ENCODE measurements around the gene SPOCK1.

The SPOCK1 gene

DNA sequence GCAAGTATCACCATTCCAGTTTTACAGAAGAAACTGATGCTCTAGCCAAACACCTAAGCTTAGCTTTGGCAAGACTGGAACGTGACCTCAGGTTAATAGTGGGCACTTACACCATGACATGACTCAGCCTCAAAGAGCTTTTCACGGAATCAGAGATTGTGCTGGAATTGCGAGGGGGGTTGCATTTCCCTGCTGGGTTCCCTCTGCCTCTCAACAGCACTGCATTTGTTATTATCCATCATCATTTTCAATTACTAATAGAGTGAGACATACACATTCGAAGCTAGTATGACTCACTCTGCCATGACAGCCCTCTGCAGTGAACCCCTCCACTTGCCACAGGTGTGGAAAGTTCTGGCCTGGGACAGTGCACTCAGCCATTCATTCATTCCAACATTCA is 8.0 kb downstream of the SPOCK1 start:
- DNase-seq = no peak

DNA sequence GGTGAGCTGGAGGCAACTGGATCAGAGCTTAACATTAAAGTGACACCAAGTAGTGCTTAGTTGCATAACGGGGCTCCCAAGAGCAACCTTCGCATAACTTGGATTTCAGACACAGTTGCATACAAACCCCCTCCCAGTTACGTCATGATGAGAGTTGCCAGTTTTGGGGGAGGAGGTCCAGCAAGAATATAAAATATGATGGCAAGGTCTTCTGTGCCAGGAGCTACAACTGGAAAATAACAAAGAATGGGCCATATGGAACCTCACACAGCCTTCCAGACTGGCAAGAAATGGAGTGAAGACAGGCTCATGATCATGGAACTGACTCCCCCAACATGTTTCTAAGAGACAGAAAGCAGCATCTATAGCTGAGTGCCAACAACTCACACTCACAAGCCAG is 8.5 kb downstream of the SPOCK1 start:
- DNase-seq = no peak

DNA sequence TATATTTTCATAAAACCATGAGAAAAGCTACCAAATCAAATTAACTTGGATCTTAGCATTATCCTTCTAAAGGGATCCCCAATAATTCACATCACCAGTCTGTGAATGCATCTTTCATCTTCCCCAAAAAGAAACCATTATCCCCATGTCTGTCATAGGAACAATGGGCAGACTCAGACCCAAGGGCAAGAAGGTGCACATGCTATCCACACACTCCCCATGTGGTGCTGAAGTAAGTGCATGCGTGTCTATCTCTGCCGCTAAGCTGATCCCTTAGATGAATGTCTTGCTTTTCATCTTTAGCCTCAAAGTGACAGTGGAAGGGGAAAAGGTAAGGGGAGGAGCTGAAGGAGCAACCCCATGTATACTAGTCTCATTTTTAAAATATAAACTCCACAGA is 10.2 kb downstream of the SPOCK1 start:
- no peak for DNase-seq

DNA sequence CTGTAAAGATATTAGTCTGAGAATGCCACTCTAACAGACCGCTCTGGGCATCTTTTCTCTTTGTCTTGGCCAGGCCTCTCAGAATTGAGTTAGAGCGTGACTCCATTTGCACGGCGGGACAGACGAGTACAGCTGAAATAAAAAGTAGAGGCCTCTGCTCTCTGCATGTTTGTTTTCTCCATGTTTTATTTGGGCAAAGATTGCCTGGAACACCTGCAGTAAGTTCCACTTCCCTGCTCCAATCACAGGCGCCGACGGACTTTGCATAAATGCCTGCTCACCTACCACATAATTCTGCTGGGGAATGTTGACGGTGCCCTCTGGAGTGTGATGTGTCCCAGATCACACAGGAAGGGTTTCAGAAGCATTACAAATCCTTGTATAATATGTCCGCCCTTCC is 10.6 kb downstream of the SPOCK1 start:
- DNase-seq = no peak

DNA sequence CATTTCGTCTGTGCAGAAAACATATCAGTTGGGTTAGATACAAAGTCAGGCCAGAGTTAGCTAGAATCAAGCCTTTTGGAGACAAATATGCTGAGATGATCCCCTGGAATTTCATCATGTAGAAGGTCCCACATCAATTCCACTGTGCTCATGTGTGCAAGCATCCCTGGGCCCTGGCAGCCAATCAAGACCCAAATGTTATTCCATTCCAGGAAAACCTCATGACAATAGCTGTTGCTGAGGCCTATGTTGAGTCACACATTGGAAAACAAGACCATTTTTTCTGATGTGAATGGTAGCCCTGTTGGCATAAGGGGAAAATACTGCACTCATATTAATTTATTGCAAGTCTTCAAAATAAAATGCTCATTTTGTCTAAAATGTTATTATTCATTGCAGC is 11.5 kb downstream of the SPOCK1 start:
- DNase-seq = no peak

DNA sequence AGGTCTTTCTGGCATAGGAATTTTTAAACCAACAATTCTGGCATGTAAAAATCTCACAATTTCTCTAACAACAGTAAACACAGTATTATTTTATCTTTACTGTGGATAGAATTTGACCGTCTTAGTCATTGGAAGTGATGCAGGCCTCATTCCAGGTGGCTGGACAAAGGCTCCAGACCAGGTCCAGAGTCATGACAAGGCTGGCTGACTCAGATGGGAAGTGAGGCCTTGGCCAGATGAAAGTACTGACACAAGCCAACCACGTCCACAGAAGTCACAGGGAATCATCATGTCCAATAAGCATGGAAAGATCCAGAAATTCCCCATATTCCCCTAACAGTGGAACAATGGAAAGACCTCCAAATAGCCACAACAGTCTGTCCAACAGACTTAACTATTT is 12.4 kb downstream of the SPOCK1 start:
- no peak for DNase-seq

DNA sequence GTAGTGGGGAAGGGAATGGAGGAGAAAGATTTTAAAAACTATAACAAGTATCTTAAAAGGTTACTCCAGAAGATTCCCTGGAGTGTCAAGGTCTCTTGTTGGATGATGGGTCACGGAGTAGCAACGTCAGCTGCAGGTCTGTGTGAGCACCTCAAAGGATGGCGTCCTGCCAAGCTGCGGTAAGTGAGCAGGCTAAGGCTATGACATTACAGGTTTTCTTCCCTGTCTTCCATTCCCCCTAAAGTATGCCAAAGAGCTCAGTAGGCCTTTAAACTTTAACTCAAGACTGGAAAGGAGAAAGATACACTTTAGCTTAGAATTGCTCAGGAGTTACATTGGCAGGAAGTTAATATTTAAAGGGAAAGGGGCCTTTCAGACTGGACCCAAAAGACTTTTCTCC is 17.5 kb downstream of the SPOCK1 start:
- no peak for DNase-seq

DNA sequence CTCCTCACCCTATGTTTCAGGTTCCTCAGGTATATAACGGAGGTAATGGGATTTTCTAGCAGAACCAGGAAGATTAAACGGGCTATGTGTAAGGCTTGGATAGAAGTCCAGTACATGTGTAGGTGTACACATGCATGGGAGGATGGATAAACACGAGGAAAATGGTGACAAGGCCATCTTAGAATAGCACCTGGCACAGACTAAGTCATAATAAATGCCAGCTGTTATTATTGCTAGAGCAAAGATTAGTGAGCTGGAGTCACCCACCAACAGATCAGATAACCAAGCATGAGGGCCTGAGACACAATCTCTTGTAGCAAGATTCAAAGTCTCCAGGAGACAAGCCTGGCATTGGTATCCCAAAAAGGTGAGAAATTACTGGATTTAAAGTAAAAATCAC is 21.1 kb downstream of the SPOCK1 start:
- no peak for DNase-seq

DNA sequence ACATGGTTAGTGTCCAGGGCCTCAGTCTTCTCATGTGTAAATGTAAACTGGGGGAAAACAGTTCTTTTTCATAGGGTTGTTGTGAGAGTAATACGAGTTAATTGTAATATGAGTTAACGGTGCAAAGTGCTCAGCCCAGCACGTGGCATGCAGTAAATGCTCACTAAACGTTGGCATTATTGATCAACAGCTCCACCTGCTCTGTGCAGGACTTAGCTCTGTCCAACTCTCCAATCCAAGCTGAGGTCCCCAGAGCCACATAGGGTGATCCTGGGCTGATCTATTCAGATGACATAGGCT is 28.3 kb downstream of the SPOCK1 start:
- no peak for DNase-seq

DNA sequence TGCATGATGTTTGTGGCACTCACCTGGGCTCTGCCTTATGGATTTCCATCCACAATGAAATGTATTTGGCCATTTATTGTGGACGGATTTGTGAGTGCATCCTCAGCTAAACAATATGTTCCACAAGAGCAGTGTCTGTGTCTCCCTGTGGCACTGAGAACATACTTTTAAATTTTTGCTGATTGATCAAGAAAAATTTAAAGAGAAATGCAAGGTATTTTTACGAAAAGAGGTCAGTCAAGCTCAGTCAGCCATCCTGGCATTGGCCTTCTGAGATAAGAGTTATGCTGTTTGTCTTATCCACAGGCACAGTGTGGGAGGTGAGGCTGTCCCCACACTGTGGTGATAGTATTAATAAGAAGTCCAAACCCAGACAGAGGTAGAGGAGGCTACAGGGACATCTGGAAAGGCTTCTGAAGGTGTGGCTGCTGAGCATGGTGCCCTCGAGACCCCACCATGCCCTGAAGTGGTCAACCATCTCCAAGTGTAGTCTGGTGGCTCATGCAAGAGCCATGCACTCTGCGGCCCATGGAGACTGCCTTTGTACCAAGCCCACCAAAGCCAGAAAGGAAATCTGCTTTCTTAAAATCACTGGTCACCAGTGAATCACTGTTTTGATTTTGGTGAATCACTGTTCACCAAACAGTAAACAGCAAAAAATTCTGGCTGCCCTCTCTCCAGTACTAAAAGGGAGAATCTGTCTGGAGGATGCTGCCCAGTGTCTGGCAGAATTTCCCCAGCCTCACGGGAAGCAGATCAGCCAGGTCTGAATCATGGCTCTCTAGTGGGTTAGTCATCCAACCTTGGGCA is 28.8 kb downstream of the SPOCK1 start:
- DNase-seq = no peak

DNA sequence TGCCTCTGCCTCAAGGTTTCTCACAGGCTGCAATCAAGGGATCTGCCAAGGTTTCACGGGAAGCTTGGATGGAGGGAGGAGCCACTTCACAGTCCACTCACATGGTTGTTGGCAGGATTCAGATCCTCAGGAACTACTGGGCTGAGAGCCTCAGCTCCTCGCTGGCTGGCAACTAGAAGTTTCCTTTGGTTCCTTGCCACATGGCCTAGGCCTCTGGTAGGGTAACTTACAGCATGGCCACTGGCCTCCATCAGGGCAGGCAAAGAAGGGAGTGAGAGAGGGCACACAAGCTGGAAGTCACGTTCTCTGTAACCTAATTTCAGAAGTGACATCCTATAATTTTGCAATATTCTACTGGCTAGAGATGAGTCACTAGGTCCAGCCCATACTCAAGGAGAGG is 32.2 kb downstream of the SPOCK1 start:
- DNase-seq = no peak

DNA sequence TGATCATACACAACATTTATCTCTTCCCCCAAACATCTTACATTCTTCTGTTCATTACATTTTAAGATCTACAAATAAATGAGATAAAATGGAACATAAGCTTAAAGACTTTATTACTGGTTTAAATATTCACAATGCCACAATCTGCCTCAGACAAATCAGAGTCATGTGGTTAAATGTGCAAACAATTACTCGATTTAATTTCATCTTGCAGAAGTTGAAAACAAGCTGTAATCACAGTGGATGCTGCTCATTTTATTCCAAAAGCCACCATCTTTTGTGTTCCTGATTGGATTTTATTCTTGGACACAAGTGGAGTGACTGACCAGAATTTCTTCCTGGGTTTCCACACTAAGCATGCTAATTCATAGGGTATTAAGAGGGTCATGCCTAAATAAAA is 33.2 kb downstream of the SPOCK1 start:
- no peak for DNase-seq

DNA sequence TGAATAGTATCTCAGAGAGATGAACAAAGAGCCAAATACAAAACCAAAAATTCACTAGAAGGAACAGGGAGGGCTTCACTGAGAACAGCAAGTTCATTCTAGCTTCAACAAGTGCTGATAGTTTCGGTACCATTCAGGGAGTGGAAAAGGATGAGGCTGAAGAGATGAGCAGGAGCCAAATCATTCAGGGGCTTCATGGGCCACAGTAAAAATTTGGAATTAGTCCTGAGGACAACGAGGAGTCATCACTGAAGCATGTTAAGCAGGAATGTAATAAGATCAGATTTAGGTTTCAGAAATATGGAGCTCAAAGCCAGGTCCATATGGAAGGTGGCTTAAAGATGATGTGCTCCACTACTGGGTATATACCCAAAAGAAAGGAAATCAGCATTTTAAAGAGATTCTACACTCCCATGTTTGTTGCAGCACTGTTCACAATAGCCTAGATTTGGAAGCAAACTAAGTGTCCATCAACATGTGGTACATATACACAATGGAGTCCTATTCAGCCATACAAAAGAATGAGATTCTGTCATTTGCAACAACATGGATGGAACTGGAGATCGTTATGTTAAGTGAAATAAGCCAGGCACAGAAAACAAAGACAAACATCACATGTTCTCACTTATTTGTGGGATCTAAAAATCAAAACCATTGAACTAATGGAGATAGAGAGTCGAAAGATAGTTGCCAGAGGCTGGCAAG is 36.2 kb downstream of the SPOCK1 start:
- no peak for DNase-seq

DNA sequence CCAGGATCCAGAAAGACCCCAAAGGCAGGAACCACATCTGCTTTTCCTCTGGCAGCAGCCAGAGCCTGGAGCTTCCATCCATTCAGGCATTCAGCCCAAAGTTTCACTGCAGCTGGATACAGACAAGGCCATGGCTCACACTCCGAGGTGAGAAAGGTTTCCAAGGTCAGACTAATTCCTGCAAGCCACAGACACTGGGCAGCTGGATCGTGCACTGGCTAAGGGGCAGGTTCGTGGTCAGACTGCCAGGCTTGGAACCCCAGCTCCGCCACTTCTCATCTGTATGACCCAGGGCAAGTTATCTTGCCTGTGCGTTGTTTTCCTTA is 36.9 kb downstream of the SPOCK1 start:
- no peak for DNase-seq

DNA sequence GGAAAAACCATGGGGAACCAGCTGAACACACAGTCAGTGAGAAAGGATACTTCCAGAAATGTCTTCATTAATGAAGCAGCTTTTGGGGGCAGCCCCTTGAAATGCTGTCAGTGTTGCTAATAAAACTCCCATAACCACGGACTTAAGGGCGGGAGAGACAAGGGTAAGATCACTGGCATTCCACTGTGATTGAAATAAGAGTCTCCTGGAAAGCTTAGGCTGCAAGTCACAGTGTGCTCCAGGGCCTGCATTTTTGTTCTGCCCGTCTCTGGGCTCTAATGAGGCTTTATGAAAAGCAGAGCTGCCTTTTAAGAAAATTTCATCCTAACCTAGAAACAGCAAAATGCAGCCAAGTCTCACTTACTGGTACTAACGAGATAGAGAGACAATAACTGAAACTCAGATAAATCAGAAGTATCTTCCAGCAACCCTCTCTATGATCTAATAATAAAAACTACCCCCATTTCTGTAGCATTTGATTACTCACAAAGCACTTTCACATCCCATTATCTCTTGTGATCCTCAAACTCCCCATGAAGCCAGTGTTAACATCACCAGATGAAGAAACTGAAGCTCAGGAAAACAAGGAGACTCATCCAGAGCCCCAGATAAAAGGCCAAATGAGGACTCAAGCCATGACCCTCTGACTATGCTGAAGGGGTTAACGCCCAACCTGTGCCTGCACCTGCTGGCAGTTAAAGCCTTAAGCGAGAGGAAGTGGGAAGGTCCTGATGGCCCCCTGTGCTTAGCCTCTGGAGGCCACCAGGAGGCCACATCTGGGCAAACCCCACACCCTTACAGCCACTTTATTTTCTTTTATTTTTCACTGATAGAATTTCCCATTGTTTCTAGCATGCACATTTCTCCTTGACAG is 37.5 kb downstream of the SPOCK1 start:
- DNase-seq = no peak

DNA sequence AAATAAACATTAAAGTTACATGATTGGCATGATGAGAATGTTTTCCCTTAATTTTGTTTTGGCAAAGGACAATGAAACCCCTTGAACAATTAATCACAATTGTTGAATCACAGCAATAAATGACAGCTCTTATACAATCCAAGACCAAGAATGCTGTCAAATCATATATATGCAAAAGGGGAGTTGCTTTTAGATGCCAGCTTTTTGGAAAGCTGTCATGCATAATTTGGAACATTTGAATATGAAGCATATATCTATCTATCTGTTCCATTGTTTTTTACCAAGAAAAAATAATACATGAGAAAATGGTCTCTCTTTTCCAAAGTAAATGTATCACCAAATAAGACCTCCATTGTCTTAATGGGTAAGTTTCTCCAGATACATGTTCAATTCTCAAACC is 44.5 kb downstream of the SPOCK1 start:
- no peak for DNase-seq

DNA sequence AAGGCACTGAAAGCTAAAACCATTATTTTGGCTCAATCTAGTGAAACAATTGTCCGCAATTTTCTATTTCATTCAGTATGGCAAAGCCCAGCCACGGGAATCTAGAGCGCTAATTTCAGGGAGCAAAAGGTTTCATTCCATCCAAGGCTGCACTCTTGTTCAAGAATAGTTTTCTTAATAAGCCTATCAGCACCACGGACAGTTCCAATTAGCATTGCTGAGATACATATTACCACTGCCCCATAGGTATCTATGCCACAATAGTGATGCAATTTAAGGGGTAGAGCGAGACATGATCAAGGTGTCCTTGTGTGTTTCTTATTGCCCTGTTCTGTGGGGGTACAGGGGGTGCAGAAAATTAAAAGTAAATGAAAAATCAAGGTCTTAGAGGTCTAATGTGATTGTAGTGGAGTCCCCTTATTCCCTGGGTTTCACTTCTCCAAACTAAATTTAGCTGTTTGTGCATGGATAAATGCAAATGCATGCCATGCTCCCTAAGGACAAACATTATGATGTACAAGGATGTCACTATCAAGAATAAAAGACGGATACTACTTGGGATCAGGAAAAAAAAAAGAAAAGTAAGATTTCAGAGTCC is 45.5 kb downstream of the SPOCK1 start:
- no peak for DNase-seq

DNA sequence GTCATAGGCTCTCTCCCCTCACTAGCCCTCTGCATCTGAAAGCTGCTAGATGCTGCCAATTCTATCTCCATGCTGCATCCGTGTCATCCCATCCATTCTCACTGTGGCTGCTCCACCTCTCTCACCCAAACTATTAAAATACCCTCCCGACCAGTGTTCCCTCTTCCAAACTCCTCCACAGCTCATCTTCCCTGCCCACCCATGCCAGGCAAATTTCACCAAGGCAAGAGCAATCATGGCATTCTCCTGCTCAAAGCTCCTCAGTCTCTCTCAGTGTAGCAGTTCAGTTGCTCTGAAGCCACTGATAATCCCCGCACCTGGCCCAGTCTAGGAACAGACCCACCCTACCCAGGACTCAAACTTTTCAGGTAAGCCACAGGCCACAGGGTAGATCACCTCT is 48.4 kb downstream of the SPOCK1 start:
- no peak for DNase-seq

DNA sequence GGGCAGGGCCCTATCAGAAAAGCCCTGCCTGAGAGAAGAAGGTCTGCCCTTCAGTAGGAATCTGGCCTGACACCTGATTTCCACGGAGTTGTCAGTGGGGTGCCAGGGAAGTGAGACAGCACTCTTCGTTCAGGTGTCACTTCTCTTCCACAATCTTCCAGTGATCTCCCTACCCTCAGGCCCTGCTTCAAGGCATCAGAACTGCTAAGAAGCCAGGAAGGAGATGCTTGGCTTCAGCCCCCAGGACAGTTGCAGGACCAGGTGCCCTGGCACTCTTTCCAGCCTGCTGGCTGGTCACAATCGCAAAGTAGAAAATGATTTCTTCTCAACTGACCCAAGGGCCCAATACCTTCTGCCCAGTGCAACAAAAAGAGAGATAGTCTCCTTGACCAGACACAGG is 50.3 kb downstream of the SPOCK1 start:
- DNase-seq = no peak

DNA sequence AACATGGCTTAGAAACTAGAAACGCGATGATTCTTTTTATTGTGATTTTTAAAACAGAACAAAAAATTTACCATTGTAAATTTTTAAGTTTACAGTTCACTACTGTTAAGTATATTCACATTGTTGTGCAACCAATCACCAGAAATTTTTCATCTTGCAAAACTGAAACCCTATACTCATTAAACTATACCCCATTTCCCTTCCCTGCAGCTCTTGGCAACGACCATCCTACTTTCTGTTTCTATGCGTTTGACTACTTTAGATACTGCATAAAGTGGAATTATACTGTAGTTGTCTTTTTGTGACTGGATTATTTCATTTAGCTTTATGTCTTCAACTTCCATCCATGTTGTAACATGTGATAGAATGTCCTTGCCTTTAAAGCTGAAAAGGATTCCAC is 52.5 kb downstream of the SPOCK1 start:
- DNase-seq = no peak

DNA sequence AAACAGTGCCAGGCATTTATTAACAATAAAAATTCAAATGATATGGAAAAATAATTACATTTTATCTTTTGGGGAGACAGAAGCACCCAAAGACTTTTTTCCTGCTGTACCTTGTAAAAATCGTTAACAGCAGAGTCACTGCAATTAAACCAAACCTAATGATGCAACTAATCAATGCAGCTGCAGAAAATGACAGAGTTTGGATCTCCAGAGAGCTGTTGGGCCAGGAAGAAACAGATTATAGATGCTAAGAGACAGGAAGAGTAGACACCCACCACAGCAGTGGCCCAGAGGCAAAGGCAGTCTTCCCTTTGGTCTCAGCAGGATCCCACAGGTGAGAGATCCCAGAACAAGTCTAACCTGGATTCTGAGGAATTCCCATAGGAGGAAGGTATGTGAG is 53.0 kb downstream of the SPOCK1 start:
- DNase-seq = no peak

DNA sequence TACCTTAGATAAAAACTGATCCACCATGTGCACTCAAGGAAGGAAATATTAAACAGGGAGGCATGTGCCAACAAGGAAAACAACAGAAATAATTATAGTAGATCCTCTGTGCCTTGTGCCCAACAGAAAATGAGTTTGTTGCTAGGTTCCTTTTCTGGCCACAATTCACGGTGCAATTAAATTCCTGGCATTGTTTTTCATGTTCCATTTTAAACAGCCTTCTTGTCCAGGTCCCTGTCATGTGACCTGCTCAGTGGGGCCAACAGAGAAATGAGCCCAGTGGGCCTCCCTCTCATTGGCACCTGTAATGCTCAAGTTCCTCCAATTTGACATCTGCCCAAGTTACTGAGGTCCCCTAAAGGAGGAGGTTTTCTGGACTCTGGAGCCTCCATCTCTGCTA is 56.5 kb downstream of the SPOCK1 start:
- DNase-seq = no peak

DNA sequence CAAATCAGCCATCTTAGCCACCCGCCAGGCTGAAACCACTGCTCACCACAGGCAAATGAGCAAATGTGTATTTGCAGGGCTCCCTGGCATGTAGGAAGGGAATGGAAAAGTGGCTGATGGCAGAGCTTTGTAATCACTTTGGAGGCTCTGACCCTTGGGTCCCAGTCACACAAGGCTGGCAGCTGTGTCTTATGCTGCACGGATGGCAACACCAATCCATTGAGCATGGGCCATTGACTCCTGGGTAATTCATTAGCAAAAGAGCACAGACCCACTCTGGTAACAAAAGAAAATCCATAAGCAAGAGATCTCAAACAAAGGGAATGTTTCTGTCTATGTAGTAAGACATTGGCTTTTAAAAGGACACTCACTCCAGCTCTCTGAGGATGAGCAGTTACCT is 57.6 kb downstream of the SPOCK1 start:
- DNase-seq = no peak

DNA sequence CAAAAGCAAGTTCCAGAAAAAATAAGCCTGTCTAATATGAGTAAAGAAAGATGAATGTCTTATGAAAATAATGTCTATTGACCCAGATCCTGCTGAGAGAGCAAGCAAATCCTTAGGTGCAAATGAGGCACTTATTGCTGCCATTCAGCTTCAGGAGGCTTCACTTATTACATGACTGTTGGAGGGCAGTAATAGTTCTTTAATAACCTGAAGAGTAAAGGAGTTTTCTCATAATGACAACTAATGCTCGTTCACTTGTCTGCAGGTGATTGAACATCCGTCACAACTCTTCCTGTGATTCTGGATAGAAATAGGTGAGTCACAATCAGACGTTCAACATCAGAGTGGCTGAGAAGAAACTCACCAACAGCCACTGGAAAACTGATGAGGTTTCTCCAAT is 58.3 kb downstream of the SPOCK1 start:
- no peak for DNase-seq
